ENCODE measurements around the gene ANKZF1.

Gene ANKZF1

GRCh38 chr2:219228041-219228910, 1.3 kb upstream of the ANKZF1 start:
- no peak for DNase-seq (ENCODE audit: low read depth)

GRCh38 chr2:219228911-219229304, 698 bp upstream of the ANKZF1 start:
- DNase-seq (ENCODE audit: low read depth), result no peak

- DNase-seq (ENCODE audit: low read depth), result no peak
These were observed 494 bp downstream of the ANKZF1 start for GRCh38 chr2:219230059-219230540.

- no peak for DNase-seq (ENCODE audit: low read depth)
These were observed 4.7 kb downstream of the ANKZF1 start for GRCh38 chr2:219234331-219234730.

GRCh38 chr2:219243291-219243761, 13.7 kb downstream of the ANKZF1 start:
- no peak for DNase-seq (ENCODE audit: low read depth)

- DNase-seq (ENCODE audit: low read depth), result no peak
These were observed 15.2 kb downstream of the ANKZF1 start for GRCh38 chr2:219244789-219245147.

GRCh38 chr2:219245148-219245898, 15.7 kb downstream of the ANKZF1 start, which contains the start of the genes GLB1L and STK16:
GLB1L (minus strand) TSS chr2:219245444; CDS start chr2:219243573, 1,871 bp downstream.
STK16 (plus strand) TSS chr2:219245479; CDS start chr2:219246000, 521 bp downstream.
- DNase-seq (ENCODE audit: low read depth), result peak; percentile 73

- DNase-seq (ENCODE audit: low read depth), result no peak
These were observed 16.3 kb downstream of the ANKZF1 start for GRCh38 chr2:219245899-219246230.

GRCh38 chr2:219246559-219246958, 17.0 kb downstream of the ANKZF1 start:
- no peak for DNase-seq (ENCODE audit: low read depth)

GRCh38 chr2:219247678-219248642, 18.4 kb downstream of the ANKZF1 start:
- peak; percentile 45 for DNase-seq (ENCODE audit: low read depth)

- no peak for DNase-seq (ENCODE audit: low read depth)
These were observed 19.2 kb downstream of the ANKZF1 start for GRCh38 chr2:219248845-219249202.

- DNase-seq (ENCODE audit: low read depth), result peak; percentile 35
These were observed 19.8 kb downstream of the ANKZF1 start for GRCh38 chr2:219249203-219249980.

- no peak for DNase-seq (ENCODE audit: low read depth)
These were observed 20.6 kb downstream of the ANKZF1 start for GRCh38 chr2:219250049-219250781.

- DNase-seq (ENCODE audit: low read depth), result no peak
These were observed 22.1 kb downstream of the ANKZF1 start for GRCh38 chr2:219251656-219252055.

- DNase-seq (ENCODE audit: low read depth), result no peak
These were observed 22.5 kb downstream of the ANKZF1 start for GRCh38 chr2:219252084-219252483.

GRCh38 chr2:219252570-219252899, 22.9 kb downstream of the ANKZF1 start:
- DNase-seq (ENCODE audit: low read depth), result no peak

- peak; percentile 33 for DNase-seq (ENCODE audit: low read depth)
These were observed 23.5 kb downstream of the ANKZF1 start, which contains the start of gene TUBA4B for GRCh38 chr2:219252900-219253752. TUBA4B (plus strand) TSS chr2:219253243; CDS start chr2:219253408, 165 bp downstream.

GRCh38 chr2:219253753-219254589, 24.4 kb downstream of the ANKZF1 start, which contains the start of gene TUBA4A:
TUBA4A (minus strand) TSS chr2:219253918; CDS start chr2:219253858, 60 bp downstream.
- peak; percentile 90 for DNase-seq (ENCODE audit: low read depth)

Data from T follicular helper cell (primary cell).